GM11168 (cell line): ENCODE results near the gene CD200.
"Not testable (repeated sequence)": the region's sequence is repeated elsewhere in the genome, so short reads cannot be mapped to it uniquely, and the experiment has no call there.

Experiments used
- in situ Hi-C: fragments of 300-500 bp; cut with MboI; formaldehyde crosslinking; loops from one replicate; pipeline ENCODE4 v1.12.0; 2022; ENCODE audit warnings: low sequenced_read_pairs; ENCODE audit not compliant: unreplicated experiment

Gene CD200

GRCh38 chr3:112404924-112405549 lies 72.1 kb downstream of the CD200 start:
- in situ Hi-C loops = not testable (repeated sequence)

- in situ Hi-C loops = no loop called here
Measured at GRCh38 chr3:112405845-112406244, 72.9 kb downstream of the CD200 start.

- in situ Hi-C loops = no loop called here
Measured at GRCh38 chr3:112407214-112407887, 74.4 kb downstream of the CD200 start.

GRCh38 chr3:112407888-112408702 lies 75.1 kb downstream of the CD200 start:
- in situ Hi-C loops = no loop called here

GRCh38 chr3:112409041-112409440 lies 76.1 kb downstream of the CD200 start:
- in situ Hi-C loops = no loop called here

- in situ Hi-C loops = no loop called here
Measured at GRCh38 chr3:112411425-112411824, 78.5 kb downstream of the CD200 start.
